Lung (tissue), 12 donors: ENCODE results near the gene NMUR1. TPM values are rescaled to one million over a fixed set of nuclear protein-coding genes. Genes with fewer than 3 reads are reported as not detected.

Experiments used
- ATAC-seq: fragments of 200-7000 bp; cut with Tn5 transposase; one replicate; pipeline ENCODE4 v1.9.1; 2020; ENCODE audit warnings: moderate number of reproducible peaks; ENCODE audit not compliant: insufficient read depth, low FRiP score
- DNase-seq, 3 donors: peaks; one replicate each; pipeline ENCODE4 v3.0.0-alpha.2; 2013 to 2017
- H3K27ac ChIP-seq, 2 donors: one replicate each; pipeline ENCODE4 v1.5.1; 2013; ENCODE audit warnings: mild to moderate bottlenecking in 2 of 2, moderate library complexity in 2 of 2, control low read depth in 1 of 2, inconsistent platforms in 1 of 2, low read depth in 1 of 2, low read length in 1 of 2
- H3K27me3 ChIP-seq, 3 donors: one replicate each; pipeline ENCODE4 v1.5.1; 2013; ENCODE audit warnings: low read length in 2 of 3; ENCODE audit not compliant: control insufficient read depth in 3 of 3, insufficient read depth in 3 of 3
- H3K36me3 ChIP-seq, 4 donors: one replicate each; pipeline ENCODE4 v1.5.1; 2013; ENCODE audit warnings: low read length in 4 of 4, mild to moderate bottlenecking in 1 of 4, moderate library complexity in 1 of 4; ENCODE audit not compliant: control insufficient read depth in 4 of 4, insufficient read depth in 4 of 4
- H3K4me1 ChIP-seq, 5 donors: one replicate each; pipeline ENCODE4 v1.5.1; 2013; ENCODE audit warnings: low read length in 5 of 5, mild to moderate bottlenecking in 2 of 5, moderate library complexity in 1 of 5; ENCODE audit not compliant: control insufficient read depth in 5 of 5, insufficient read depth in 5 of 5
- H3K4me3 ChIP-seq: one replicate; pipeline ENCODE4 v1.5.1; 2013; ENCODE audit warnings: mild to moderate bottlenecking, control low read depth, moderate library complexity
- H3K9ac ChIP-seq, 2 donors: one replicate each; pipeline ENCODE4 v1.5.1; 2013; ENCODE audit warnings: low read length in 2 of 2, control low read depth in 1 of 2; ENCODE audit not compliant: insufficient read depth in 1 of 2
- H3K9me3 ChIP-seq, 4 donors: one replicate each; pipeline ENCODE4 v1.5.1; 2013; ENCODE audit warnings: low read length in 3 of 4, mild to moderate bottlenecking in 1 of 4, moderate library complexity in 1 of 4; ENCODE audit not compliant: control insufficient read depth in 4 of 4, insufficient read depth in 3 of 4
- CTCF ChIP-seq: IDR thresholded peaks from 2 replicates; pipeline ENCODE4 v1.5.1; 2012; ENCODE audit warnings: mild to moderate bottlenecking; ENCODE audit errors: control extremely low read depth, extremely low read depth
- WGBS, 2 donors: extraction: QIAGEN DNeasy Blood & Tissue Kit; methylation state at CpG; one replicate each; pipeline ENCODE4 v1.1.7; 2013; 5-methylcytosine and 5-hydroxymethylcytosine counted together
- polyA plus RNA-seq, 2 donors: library from polyadenylated mRNA; stranded (reverse); fragments of 200-250 nt; gene quantifications; one replicate each; pipeline ENCODE4 v1.2.1, GENCODE V29; 2013
- total RNA-seq, 2 donors: library from RNA; depleted of rRNA in 1 of 2; stranded (reverse); fragments of >200 nt in 1 of 2; gene quantifications; one replicate each; pipeline ENCODE4 v1.2.1, GENCODE V29; 2014 to 2021
- donor health status: control.
- donor health status: control.
- donor health status: Bipolar disorder and iron deficiency.
- donor health status: healthy.
- donor health status: DM: yes; HTN: yes; CAD: no.

NMUR1 gene
- total and polyA plus RNA-seq, 4 donors = 0.65 to 1.2 (median 0.80) TPM

DNA sequence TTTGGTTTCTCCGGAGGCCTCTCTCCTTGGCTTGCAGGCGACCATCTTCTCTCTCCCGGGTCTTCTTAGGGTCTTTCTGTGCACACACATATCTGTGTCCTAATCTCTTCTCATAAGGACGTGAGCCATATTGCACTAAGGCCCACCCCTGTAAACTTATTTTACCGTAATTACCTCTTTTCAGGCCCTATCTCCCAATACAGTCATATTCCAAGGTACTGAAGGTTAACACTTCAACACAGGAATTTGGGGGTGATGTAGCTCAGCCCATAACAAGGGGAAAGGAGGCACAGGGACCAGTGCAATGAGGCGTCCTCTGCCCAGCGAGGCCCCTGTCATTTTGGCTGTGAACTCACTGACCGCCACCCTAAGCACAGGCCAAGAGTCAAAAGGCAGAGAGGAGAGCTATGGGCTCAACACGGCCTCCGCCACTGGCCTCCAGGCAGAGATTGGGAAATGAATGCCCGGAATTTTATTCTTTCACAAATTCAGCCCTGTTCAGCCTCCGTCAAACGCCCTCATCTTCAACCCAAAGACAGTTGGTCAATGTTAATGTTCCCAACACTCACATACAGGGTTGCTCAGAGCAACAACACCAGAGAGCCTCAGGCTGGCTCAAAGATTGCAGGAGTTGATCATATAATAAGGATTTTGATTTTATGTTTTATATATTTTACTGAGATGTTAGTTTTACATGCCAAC, 15.9 kb upstream of the NMUR1 start:
- Histone ChIP-seq H3K4me3 (no peak overlapping the region), H3K36me3 (no peaks in the 10 kb centered on the region), H3K9ac (no peak overlapping the region), H3K9me3 (peaks cover 0 to 4% (median 2%) of the 10 kb centered on the region in 4 donors), H3K27me3 (no peaks in the 10 kb centered on the region), H3K4me1 (peaks cover 0 to 6% (median 2%) of the 10 kb centered on the region in 5 donors), H3K27ac (peak overlapping the region in 1 of 2 donors; percentile 89)
- no peak for TF ChIP-seq CTCF
- ATAC-seq = no peak
- no peak for DNase-seq
- WGBS, 2 donors = 50 to 72% methylated on average over 13 of the region's 13 CpGs

- 9 to 23% methylated on average over 14 of the region's 14 CpGs for WGBS, 2 donors
- H3K27me3 ChIP-seq = no peaks in the 10 kb centered on the region
- DNase-seq (peak in 2 of 3 donors; percentile 30 to 42), ATAC-seq (peak; percentile 83)
- H3K36me3 ChIP-seq = no peaks in the 10 kb centered on the region
- TF ChIP-seq CTCF = no peak
- H3K9me3 ChIP-seq = peaks cover 0 to 4% (median 2%) of the 10 kb centered on the region in 4 donors
- H3K9ac ChIP-seq = no peak overlapping the region
- peak overlapping the region; percentile 55 to 89 for H3K27ac ChIP-seq
- H3K4me3 ChIP-seq = no peak overlapping the region
- H3K4me1 ChIP-seq = peaks cover 0 to 6% (median 2%) of the 10 kb centered on the region in 5 donors
Observed at GRCh38 chr2:231545105-231545902, 15.1 kb upstream of the NMUR1 start.

DNA sequence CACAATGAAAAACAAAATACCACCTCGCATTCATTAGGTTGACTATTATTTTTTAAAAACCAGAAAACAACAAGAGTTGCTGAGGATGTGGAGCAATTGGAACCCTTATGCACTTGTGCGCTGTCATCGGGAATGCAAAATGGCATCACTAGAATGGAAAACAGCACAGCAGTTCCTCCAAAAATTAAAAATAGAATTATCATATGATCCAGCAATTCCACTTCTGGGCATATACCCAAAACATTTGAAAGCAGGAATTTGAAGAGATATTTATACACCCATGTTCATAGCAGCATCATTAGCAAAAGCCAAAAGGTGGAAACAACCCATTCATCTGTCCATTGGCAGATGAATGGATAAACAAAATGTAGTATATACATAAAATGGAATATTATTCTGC, 11.9 kb upstream of the NMUR1 start:
- H3K27ac ChIP-seq = no peak overlapping the region
- 57 to 77% methylated on average over 3 of the region's 3 CpGs for WGBS, 2 donors
- TF ChIP-seq CTCF = no peak
- no peak overlapping the region for H3K4me3 ChIP-seq
- no peaks in the 10 kb centered on the region for H3K36me3 ChIP-seq
- no peak for ATAC-seq
- H3K4me1 ChIP-seq = peaks cover 0 to 6% (median 2%) of the 10 kb centered on the region in 5 donors
- DNase-seq = peak in 1 of 3 donors; percentile 11
- peaks cover 0 to 4% (median under 1%) of the 10 kb centered on the region in 4 donors for H3K9me3 ChIP-seq
- no peaks in the 10 kb centered on the region for H3K27me3 ChIP-seq
- H3K9ac ChIP-seq = no peak overlapping the region
